Stimulated activated naive CD4-positive, alpha-beta T cell (primary cell): ENCODE data around the gene FIBIN.
"Not testable (repeated sequence)": the region's sequence is repeated elsewhere in the genome, so short reads cannot be mapped to it uniquely, and the experiment has no call there.

Experiments
- DNase-seq, 6 experiments: peaks; one replicate each; lab custom pipeline; 2025; lab: John Stamatoyannopoulos, UW

The FIBIN gene

DNA sequence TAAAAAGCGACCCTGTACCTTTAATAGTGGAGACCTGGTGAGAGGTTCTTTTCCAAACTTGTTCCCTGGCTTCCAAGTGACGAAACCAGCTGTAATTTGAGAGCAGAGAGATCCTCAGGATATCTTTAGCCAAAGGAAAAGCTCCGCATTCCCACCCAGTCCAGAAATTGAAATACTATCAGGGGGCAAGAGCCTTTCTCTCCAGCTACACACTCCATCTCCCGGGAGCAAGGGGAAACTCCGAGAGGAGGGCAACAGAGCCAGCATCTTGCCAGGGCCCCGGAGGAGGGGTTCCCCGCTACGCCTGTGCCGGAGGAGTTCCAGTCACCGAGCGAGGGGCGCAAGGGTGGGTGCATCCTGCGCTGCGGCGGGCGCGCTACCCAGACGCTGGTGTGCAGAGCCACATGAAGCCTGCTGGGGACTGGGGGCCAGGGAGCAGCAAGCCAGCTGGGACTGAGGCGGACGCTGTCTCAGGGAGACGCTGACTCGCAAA lies at the start of gene FIBIN:
TSS of gene FIBIN (plus strand) at position 148 of the 493 bp plus-strand sequence. CDS start 415 bp downstream, outside the sequence.
- DNase-seq, result no peak

DNA sequence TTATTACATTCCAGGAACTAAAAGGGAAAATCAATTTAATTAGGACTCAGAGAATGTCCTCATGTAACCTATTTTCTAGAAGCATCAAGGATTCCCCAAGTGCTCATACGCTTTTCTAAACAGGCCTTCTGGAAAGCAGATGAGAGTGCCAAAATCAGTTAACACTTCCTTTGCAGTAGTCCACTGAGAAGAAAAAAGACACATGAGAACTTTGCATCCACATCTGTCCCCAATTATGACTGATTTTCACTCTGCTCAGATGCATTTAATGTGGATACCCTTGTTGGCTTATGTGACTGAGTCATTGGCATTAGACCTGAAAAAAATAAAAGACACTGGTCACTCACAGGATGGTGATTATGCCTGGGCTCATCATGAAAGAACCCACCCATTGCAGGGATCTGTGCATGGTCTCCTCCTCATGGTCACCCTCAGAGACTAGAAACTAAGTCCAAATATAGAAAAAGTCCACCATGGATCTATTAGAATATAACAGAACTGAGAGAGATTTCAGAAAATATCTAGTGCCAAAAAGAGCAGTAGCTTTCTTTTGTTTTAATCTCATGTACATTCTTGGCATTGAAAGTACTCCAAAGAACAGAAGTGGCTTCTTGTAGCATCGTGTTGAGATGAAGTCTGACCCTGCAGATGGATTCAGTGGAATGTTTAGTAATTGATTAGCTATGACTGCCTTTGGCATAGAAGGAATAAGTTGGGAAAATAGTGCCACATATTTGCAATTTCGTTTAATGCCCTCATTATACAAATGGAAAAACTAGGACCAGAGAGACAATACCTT lies 48.8 kb upstream of the FIBIN start:
- no peak for DNase-seq

DNA sequence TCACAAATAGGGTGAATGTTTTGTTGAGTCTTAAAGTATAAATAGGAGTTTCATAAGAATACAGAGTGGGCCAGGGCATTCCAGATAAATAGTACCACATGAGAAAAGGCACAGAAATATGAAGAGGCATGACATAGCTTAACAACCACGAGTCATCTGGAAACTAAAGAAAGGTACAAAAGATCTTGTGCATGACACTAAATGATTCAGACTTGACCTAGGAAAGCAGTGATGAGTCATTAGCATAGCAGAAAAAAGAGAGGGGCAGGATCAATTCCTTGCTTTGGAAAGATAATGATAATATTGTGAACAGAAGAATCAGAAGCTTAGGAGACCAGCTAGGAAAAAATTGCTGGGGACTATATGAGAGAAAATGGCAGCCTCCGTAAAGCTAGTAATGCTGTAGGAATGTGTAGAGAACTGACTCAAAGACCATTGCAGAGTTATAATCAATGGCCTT lies 47.6 kb upstream of the FIBIN start:
- DNase-seq, result no peak

DNA sequence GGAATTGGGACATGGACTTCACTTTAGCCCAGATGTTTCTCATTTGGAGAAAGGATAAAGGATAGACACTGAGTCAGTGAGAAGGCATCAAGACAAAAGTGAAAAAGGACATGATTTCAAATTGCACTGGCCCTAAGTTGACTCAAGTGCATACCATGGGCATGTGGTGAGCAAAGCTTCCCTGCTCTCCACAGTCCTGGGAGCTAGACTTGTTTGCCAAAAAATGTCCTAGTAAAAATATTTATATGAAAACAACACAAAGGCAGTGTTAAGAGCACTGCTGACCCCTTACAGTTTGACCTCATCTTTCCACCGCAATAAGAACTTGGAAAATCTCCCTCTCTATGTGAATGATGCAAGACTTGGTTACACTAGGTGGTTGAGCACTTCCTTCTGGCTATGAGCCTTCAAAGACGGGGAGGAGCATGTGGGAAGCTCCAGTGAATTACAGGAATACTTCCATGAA lies 46.5 kb upstream of the FIBIN start:
- DNase-seq, result no peak

DNA sequence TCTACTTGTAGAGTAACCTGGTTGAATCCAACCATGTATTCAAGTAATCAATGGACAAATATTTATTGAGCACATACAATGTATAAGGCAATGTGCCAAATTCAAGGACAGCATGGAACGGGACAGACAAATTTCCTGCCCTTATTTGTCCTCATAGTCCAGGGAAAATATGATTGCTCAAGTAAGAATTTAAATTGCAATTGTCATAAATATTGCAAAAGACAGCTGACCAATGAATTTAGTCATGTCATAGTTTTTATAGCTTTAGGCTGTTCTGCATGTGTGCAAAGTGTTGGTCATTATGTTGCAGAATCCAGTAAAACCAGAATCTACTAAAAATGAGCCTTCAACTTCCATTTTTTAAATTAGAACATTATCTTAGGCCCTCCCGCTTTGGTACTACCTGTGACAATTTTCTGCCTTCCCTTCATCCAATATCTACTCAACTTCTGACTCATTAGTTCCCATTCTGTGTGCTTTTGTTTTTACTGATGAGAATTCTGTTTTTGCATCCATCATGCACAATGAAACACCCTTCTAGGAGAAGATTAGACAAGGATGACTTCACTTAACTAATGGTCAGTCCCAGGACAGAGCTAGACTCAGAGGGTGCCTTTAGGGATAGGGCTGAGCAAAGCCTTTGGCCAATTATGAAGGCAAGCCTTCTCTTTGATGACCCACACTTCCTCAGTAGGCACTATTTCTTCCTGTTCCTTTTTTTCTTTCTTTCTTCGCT lies 45.8 kb upstream of the FIBIN start:
- no peak for DNase-seq

DNA sequence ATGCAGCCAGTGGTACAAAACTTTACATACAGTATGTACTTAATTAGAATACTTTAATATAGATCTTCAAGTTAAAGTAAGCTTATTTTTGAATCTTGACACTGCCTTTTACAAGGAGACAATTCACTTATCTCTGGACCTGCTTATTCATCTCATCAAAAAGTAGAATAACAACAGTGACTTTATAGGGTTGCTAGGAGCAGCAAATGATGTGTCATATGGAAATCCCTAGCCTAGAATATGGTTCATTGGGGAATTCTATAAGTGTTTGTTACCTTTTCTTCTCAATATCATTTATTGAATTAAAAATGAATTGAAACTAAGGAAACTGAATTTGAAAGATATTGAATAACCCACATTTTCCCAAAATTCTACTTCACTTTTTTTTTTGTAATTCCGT lies 45.0 kb upstream of the FIBIN start:
- DNase-seq, result no peak

DNA sequence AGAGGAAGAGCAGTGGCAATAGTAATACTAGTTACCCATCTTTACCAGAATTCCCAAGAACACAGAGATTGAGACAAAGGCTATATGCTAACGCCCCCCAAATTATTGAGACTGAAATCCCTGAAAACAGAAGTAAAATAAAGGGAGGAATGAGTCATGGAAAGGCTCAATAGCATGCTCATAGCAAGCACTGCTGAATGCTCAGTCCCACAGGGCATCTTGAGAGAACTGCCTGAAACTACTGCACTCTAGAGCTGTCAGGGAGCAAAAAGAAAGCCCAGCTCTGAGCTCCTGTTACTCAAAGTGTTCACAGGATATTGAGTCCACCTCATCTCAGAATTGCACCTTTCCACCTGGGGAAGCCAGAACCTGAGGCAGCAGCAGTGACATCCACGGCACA lies 44.1 kb upstream of the FIBIN start:
- DNase-seq, result no peak

DNA sequence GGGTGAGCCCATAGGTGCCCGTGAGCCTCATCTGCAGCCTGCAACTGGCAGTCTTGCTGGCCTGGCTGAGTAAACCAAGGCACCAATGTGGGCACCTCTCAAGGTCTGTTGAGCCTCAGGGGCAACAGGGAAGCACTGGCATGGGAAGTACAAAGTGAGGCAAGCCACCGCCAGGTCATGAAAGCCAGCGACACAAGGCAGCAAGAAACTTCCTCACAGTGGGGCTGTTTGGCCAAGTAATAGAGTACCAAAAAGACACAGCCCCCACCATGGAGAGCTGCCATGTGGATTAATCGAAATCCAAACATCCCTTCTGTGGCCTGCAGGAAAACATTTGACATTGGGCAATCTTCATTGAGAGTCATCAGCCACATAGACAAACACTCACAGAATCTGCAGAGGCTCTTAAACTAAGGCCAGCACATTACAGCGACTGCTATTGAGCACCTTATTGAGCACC lies 43.6 kb upstream of the FIBIN start:
- DNase-seq, result no peak

DNA sequence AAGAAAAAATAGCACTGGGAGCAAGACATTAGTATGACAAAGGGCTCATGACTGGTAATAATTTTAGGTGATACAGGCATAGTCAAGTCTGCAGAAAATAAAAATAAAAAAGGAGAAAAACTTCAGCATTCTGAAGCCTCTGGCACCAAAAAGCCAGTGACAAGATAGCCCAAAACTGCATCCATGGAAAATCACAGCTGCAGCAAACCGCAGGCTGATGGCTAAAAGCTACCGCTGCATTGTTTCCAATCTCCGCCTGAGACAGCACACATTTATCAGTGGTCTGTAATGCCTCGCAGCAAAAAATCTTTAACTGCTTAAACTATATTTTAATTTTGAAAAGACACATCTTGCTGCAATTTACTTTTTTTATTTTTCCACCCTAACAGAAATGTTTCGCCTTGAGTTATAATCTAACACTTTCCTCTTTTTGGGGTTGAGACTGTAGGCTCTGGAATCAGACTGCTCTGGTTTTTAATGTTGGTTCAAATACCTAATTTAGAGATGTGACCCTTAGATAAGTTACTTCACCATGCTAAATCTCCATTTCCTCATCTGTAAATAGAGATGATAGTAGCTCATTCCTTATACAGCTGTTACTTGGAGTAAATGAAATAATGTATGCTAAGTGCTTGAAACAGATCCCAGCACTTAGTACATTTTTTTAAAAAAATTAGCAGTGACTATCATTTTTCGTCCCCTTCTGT lies 42.0 kb upstream of the FIBIN start:
- no peak for DNase-seq

DNA sequence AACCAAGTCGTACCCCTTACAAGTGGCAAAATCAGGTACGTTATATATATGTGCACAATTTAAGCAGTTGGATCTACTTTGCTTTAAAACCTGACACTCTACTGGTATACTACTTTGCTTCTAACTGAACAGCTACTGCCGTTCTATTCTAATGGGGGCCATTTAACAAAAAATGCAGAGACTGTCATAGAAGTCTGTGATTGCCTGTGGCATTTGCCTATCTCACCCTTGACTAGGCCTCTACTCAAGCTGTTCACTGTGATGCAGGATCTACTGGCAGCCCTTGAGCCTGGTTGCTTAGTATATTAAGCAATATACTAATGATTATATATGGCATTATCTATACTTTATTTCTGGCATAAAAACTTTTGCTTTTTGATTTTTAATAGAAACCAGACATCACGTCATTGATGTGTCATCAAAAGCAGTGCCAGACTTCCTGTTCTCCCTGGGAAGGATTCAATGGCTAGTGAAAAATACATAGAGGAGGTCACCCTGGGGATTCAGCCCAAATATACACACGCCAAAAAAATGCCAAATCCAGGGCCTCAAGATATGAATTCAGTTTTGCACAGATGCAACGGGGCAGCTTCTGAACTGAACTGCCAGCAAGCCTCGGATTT lies 40.0 kb upstream of the FIBIN start:
- DNase-seq, result no peak

DNA sequence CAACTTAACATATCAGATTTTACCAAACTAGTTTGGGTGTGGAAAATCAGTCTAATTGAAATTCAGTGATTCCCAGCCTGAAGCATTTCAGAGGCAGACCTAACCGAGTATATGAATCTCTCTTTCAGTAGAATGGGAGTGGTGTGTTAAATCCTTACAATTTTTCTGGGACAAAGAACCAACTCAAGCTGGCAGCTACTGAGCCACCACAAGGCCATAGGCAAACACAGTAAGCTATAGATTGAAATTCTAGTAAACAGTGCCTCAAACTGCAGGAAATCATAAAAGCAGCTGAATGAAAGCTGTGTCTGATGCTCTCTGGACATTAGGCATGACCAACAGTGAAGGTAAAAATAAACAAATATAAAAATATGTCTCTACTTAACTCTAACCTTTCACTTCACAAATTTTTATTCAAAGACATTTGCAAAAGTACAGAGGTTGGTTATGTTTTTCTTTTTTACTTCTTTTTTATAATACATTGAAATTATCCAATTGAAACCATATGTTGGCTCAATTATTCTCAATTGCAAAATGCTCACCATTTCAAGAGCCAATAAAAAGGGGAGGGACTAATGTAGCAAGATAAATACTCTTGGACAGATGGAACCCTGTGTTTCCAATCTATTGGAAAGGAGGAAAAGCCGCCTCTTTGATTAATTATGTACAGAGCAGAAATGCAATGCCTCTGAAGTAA lies 35.8 kb upstream of the FIBIN start:
- DNase-seq, result no peak

DNA sequence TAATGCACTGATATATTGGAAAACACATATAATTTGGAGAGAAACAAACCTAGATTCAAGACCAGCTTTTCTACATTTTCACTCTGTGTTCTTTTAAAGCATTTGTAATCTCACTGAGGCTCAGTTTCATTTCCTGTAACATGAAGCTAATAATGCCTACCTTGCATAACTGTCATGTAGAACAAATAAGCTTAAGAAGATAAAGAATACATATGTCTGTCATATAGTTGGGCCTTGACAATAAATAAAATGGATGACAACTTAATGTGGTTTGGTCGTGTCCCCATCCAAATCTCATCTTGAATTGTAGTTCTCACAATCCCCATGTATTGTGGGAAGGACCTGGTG lies 35.2 kb upstream of the FIBIN start:
- no peak for DNase-seq

DNA sequence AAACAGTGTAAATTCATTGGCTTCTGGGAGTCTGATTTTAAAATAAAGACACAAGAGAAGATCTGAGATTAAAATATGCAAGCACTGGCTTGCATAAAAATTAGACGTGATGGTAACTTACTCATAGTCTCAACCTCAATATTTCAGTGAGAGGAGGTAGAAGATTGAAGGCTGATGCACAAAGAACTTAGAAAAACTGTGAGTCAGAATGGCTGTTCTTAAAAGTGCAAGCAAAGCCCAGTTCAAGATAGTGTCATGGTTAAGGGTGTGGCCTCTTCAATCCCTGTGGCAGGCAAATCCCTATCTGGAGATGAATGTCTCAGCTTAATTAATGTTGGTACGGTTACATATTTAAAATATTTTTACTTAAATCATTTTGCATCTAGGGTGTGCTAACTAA lies 33.6 kb upstream of the FIBIN start:
- DNase-seq, result no peak

DNA sequence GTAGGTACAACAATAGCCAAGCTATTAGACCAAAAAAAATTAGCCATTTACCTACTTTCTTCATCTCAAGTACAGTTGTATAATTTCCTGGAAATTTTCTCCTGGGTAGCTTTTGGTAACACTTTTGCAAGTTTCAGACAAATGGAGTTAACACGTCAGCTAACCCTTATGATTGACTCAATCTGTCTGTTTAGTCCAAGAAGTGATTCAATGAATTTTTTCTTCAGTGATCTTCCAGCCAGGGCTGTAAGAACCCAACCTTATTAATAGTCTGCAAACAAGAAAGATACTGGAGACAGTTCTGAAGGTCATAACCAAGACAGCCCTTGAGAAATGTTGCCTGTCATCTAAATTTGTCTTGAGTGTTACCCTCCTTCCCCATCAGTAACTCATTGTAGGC lies 30.1 kb upstream of the FIBIN start:
- DNase-seq, result no peak

DNA sequence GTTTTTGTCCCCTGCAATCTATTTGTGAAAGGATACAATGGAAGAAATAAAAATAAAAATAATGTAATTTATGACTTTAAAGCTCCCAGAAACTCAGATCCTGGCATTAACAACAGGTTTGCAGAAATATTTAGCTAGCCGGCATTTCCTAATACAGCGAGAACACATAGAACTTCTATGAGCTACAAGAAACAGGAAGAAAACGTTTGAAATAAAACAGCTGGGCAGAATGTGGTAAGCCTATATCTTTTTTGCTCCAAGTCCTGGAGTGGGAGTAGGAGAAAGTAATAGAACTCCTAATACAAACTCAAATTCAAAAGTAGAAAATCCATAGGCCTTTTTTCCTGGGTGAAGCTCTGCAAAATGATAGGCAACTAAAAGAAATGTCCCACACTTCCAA lies 29.6 kb upstream of the FIBIN start:
- DNase-seq, result no peak

DNA sequence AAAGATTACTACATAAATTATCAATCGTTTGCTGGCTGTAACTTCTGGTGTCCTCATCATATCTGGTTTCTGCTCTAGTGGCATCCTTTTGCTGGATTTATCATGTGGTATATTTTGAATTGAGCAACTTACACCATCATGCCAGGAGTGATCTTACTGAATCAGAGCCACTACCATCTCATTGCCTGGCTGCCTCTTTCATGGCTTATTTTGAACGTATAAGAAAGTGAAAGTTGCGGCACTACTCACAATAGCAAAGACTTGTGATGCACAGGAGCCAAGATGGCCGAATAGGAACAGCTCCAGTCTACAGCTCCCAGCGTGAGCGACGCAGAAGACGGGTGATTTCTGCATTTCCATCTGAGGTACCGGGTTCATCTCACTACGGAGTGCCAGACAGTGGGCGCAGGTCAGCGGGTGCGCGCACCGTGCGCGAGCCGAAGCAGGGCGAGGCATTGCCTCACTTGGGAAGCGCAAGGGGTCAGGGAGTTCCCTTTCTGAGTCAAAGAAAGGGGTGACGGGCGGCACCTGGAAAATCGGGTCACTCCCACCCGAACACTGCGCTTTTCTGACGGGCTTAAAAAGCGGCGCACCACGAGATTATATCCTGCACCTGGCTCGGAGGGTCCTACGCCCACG lies 28.9 kb upstream of the FIBIN start:
- not testable (repeated sequence) for DNase-seq

DNA sequence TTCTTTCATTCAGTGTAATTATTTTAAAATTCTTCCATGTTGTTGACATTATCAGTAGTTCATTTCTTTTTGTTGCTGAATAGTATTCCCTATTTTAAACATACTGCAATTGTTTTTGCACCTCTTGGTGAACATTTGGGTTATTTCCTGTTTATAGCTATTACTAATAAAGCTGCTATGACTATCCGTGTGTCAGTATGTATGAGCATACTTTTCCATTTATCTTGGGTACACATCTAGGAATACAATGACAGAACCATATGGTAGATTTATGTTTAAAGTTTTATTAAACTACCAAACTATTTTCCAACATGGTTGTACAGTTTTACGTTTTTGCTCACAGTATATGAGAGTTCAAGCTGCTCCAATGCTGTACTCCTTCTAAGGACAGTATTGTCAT lies 22.0 kb upstream of the FIBIN start:
- no peak for DNase-seq

DNA sequence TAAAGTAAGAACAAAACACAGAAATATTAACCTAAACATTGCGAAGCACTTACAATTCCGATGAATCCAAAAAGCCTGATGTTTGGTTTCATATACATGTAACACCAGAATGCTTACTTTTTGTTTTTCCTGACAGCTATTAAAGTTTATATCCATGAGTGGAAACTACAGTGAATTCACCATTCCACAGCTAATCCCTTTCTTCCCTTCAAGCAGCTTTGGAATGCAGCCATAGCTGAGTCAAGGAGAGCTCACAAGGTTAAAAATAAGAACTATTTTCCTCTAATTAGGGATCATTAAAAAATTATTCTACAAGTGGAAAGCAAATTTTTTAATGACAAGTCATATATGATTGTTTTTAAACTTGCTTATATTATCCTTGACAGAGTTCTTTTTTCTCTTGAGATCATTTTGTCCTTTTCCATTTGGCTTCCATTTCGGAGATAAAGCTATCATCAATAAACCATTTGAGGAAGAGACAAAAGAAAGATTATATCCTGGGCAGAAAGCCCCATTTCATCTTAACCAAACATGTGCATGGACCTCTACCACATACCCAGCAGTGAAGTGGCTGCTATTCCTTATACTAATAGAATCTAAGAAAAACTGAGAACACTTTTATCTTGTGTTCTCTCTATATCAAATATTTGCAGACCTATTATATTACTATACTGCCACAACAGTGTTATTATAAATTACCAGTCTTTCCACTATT lies 19.7 kb upstream of the FIBIN start:
- no peak for DNase-seq

DNA sequence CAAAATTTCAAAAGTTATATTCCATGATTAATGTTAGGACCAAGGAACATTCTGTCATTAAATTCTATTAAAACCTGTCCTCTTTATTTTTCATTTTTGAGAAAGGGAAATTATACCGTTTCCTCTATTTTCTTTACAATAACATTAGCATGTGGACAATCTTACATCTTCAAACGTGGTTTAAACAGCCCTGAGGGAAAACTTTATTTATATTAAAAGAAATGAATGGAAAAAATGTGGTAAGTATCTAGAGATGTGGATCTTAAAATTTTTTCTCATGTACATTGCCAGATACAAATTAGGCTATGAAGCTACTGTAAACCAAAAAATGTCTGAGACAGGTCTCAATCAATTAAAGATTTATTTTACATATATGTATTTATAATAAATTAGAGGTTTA lies 18.9 kb upstream of the FIBIN start:
- no peak for DNase-seq

DNA sequence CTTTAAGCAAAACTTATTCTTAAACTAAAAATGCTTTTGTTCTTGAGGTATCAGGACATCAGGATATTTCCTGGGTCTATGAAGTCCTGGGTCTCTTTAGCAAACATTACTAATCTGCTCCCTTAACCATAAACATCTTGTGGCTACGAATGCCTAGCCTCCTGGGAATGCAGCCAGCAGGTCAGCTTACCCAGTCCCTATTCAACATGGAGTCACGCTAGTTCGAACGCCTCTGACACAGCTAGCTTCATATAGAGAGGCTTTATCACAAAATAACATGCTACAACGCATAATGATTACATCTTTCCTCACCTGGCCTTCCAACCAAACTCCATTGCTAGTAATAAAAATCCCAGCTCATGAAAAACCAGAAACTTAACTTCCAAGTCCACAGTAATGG lies 17.5 kb upstream of the FIBIN start:
- DNase-seq, result no peak
